GM06990 (cell line): ENCODE measurements around the gene RHOH.
A peak's percentile ranks its signal among the peaks of the same experiment; 100 is the strongest.

Source experiments
- DNase-seq: peaks from one replicate; pipeline ENCODE4 v3.0.0-alpha.2; 2011; ENCODE audit not compliant: insufficient read length; ENCODE audit errors: extremely low read depth
- H3K27me3 ChIP-seq: replicated peaks from 2 replicates; pipeline ENCODE4 v1.6.0; 2011; ENCODE audit warnings: low read length; ENCODE audit not compliant: control insufficient read depth, insufficient read depth
- H3K36me3 ChIP-seq: 2 replicates; pipeline ENCODE4 v1.5.1; 2011; ENCODE audit warnings: low read length; ENCODE audit not compliant: control insufficient read depth, insufficient read depth
- H3K4me3 ChIP-seq: replicated peaks from 2 replicates; pipeline ENCODE4 v1.5.1; 2011; ENCODE audit warnings: low read depth, mild to moderate bottlenecking, control low read depth, low read length
- CTCF ChIP-seq: IDR thresholded peaks from 2 replicates; pipeline ENCODE4 v1.5.1; 2011; ENCODE audit warnings: low read length, control low read depth, mild to moderate bottlenecking, inconsistent platforms; ENCODE audit not compliant: insufficient read depth, poor library complexity, severe bottlenecking

The RHOH gene

DNA sequence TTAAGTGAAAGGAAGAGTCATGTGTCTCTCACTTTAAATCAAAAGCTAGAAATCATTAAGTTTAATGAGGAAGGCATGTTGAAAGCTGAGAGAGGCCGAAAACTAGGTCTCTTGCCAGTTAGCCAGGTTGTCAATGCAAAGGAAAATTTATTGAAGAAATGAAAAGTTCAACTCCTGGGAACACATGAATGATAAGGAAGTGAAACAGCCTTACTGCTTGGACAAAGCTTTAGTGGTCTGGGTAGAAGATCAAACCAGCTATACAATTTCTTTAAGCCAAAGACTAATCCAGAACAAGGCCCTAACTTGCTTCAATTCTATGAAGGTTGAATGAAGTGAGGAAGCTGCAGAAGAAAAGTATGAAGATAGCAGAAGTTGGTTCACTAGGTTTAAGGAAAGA is 24.9 kb downstream of the RHOH start:
- H3K36me3 ChIP-seq, result peaks cover 23% of the 10 kb centered on the region
- DNase-seq, result no peak
- H3K4me3 ChIP-seq, result no peak overlapping the region
- TF ChIP-seq CTCF, result no peak
- no peaks in the 10 kb centered on the region for H3K27me3 ChIP-seq

DNA sequence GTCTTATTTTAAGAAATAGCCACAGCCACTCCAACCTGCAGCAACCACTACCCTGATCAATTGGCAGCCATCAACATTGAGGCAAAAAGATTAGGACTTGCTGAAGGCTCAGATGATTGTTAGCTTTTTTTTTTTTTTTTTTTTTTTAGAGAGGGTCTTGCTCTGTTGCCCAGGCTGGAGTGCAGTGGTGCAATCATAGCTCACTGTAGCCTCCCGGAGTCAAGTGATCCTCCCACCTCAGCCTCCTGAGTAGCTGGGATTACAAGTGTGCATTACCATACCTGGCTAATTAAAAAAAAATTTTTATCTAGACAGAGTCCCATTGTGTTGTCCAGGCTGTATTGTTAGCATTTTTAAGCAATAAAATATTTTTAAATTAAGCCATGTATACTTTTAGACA is 26.5 kb downstream of the RHOH start:
- Histone ChIP-seq H3K27me3 (no peaks in the 10 kb centered on the region), H3K36me3 (peaks cover 15% of the 10 kb centered on the region), H3K4me3 (no peak overlapping the region)
- no peak for DNase-seq
- no peak for TF ChIP-seq CTCF

DNA sequence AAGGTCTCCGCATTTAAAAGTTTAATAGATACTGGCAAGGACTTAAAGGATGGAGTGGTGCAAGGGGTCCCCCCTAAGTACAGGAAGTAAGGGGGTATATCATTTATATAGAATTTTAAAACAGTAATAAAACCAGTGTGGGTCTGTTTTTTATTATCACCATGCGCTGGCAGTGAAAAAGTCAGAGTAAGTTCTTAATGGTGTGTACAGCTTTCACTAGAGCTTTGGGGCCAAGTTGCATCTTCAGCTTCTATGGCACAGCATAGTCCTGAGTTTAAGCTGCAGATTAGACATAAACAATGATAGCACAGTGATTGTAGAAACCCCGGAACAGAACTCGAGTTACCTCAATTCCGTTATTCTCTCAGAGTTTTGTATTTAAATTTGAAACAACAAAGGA is 27.6 kb downstream of the RHOH start:
- Histone ChIP-seq H3K36me3 (peaks cover 13% of the 10 kb centered on the region), H3K4me3 (no peak overlapping the region), H3K27me3 (no peaks in the 10 kb centered on the region)
- DNase-seq, result no peak
- TF ChIP-seq CTCF, result no peak

DNA sequence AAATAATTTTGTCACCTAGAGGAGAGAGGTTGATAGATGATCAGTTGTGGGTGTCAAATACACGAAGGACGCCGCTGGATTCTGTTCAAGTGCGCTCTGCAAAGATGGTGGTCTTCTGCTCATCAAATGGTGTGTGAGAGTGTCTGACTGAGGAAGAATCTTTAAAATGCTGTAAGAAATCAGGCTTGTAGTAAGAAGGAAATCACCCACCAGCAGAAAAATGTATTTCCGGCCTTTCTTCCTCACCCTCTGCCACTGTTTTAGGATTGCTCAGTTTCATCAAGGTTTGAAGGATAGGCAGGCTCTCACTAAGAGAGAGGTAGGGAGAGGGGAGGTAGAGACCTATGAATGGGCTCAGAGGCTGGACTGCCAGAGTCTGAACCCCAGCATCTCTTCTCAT is 28.7 kb downstream of the RHOH start:
- Histone ChIP-seq H3K27me3 (no peaks in the 10 kb centered on the region), H3K4me3 (no peak overlapping the region), H3K36me3 (peaks cover 11% of the 10 kb centered on the region)
- no peak for TF ChIP-seq CTCF
- no peak for DNase-seq

DNA sequence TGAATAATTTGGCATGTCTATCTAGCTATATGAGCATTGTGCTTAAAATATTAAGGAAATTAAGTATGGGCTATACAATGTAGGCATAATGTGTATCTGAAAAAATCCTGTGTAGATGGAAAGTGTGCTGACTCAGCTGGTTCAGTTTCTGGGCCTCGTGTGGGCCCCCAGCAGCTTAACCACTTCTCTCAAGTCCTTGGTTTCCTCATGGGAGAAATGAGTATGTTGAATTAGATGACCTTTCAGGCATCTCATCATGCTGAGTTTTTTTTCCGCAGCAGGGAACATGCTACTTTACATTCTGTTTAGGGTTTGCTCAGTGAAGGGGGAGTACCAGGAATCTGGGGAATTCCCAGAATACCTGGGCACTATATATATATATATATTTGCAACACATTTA is 30.5 kb downstream of the RHOH start:
- no peak for TF ChIP-seq CTCF
- no peak overlapping the region; the same call in 1 of the 2 replicates for H3K4me3 ChIP-seq
- H3K36me3 ChIP-seq, result peaks cover 11% of the 10 kb centered on the region
- H3K27me3 ChIP-seq, result no peaks in the 10 kb centered on the region
- DNase-seq, result peak; percentile 57
